Glutamatergic neuron (in vitro differentiated cells): ENCODE measurements around the gene KISS1. TPM values are rescaled to one million over a fixed set of nuclear protein-coding genes. Genes with fewer than 3 reads are reported as not detected.

Experiments used
- DNase-seq: peaks from one replicate; pipeline ENCODE4 v3.0.0; 2022
- H3K27ac Mint-ChIP-seq: one replicate; pipeline ENCODE4 v1.8.0; 2020; ENCODE audit warnings: mild to moderate bottlenecking, mixed read lengths, inconsistent platforms; ENCODE audit not compliant: unreplicated experiment
- H3K27me3 Mint-ChIP-seq: one replicate; pipeline ENCODE4 v1.8.0; 2020; ENCODE audit warnings: mild to moderate bottlenecking, moderate library complexity, mixed read lengths, inconsistent platforms; ENCODE audit not compliant: unreplicated experiment
- H3K36me3 Mint-ChIP-seq: one replicate; pipeline ENCODE4 v1.8.0; 2020; ENCODE audit warnings: mild to moderate bottlenecking, mixed read lengths, inconsistent platforms; ENCODE audit not compliant: unreplicated experiment
- H3K4me1 Mint-ChIP-seq: one replicate; pipeline ENCODE4 v1.8.0; 2020; ENCODE audit warnings: mild to moderate bottlenecking, low read depth, mixed read lengths, inconsistent platforms; ENCODE audit not compliant: unreplicated experiment
- H3K4me3 Mint-ChIP-seq: one replicate; pipeline ENCODE4 v1.8.0; 2020; ENCODE audit warnings: mild to moderate bottlenecking, mixed read lengths, inconsistent platforms; ENCODE audit not compliant: unreplicated experiment
- H3K9me3 Mint-ChIP-seq: one replicate; pipeline ENCODE4 v1.8.0; 2020; ENCODE audit warnings: mild to moderate bottlenecking, moderate library complexity, mixed read lengths, inconsistent platforms; ENCODE audit not compliant: unreplicated experiment
- total RNA-seq: library from RNA; stranded (reverse); fragmentation: NEBNext Ultra II Directional; extraction: Animal tissue kit (Norgen Biotek cat#: 25700); gene quantifications from one replicate; pipeline ENCODE4 v1.2.1, GENCODE V29; 2021; ENCODE audit not compliant: unreplicated experiment
- TF ChIP-seq, protein P1 (sequence below): fragments of 200-600 bp; sonication (generic); IDR thresholded peaks from one replicate; pipeline ENCODE4 v1.5.0; 2021; ENCODE audit not compliant: partially characterized antibody, unreplicated experiment

The KISS1 gene
- total RNA-seq, 1 donor from 2014 or later, result not detected

DNA sequence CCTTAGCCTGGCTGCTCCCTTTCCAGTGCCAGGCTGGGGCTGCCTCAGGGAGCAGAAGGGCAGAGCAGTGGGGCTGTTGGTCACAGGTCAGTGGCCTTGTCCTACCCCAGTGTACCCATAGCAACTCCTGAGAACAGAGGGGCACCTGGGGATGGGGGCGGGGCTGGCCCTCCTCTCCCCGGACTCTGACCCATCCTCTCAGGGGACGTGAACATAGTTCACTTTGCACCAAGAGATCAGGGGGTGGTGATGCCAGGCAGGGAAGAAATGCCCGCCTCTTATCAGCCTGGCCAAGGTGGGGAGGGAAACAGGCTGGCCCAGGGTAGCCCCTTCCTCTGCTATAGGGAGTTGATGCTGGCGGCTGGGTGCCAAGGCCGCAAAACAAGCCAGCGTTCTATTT, 49.3 kb downstream of the KISS1 start:
- Mint-ChIP-seq H3K27ac (no peak overlapping the region), H3K27me3 (peaks cover 19% of the 10 kb centered on the region), H3K36me3 (no peaks in the 10 kb centered on the region), H3K9me3 (peaks cover 1% of the 10 kb centered on the region), H3K4me1 (no peaks in the 10 kb centered on the region), H3K4me3 (no peak overlapping the region)
- no peak for DNase-seq
- TF ChIP-seq, protein P1, sequence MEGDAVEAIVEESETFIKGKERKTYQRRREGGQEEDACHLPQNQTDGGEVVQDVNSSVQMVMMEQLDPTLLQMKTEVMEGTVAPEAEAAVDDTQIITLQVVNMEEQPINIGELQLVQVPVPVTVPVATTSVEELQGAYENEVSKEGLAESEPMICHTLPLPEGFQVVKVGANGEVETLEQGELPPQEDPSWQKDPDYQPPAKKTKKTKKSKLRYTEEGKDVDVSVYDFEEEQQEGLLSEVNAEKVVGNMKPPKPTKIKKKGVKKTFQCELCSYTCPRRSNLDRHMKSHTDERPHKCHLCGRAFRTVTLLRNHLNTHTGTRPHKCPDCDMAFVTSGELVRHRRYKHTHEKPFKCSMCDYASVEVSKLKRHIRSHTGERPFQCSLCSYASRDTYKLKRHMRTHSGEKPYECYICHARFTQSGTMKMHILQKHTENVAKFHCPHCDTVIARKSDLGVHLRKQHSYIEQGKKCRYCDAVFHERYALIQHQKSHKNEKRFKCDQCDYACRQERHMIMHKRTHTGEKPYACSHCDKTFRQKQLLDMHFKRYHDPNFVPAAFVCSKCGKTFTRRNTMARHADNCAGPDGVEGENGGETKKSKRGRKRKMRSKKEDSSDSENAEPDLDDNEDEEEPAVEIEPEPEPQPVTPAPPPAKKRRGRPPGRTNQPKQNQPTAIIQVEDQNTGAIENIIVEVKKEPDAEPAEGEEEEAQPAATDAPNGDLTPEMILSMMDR, result no peak

DNA sequence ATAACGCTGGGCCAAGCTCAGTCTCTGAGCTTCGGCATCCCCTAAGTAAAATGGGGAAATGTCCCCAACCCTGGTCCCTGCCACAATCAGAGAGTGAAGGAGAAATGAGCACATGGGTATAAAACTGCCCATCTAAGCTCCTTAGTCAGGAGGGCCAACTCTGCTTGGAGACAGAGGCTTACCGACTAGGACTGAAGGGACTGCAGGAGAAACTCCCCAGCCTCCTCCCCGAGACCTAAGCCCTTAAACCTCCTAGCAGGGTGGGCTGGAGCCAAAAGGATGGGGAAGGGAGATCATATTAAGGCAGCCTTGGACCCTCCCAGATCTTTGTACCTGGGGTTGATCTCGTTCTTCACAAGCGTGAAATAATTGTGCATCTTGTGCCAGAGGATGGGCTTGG, 50.0 kb downstream of the KISS1 start:
- H3K27ac Mint-ChIP-seq, result no peak overlapping the region
- DNase-seq, result no peak
- no peaks in the 10 kb centered on the region for H3K36me3 Mint-ChIP-seq
- TF ChIP-seq, protein P1, result no peak
- peaks cover 1% of the 10 kb centered on the region for H3K9me3 Mint-ChIP-seq
- no peaks in the 10 kb centered on the region for H3K4me1 Mint-ChIP-seq
- H3K27me3 Mint-ChIP-seq, result peaks cover 19% of the 10 kb centered on the region
- no peak overlapping the region for H3K4me3 Mint-ChIP-seq

- DNase-seq, result no peak
- Mint-ChIP-seq H3K27me3 (peaks cover 14% of the 10 kb centered on the region), H3K4me3 (no peak overlapping the region), H3K36me3 (no peaks in the 10 kb centered on the region), H3K9me3 (peaks cover 1% of the 10 kb centered on the region), H3K27ac (no peak overlapping the region), H3K4me1 (no peaks in the 10 kb centered on the region)
- TF ChIP-seq, protein P1, result no peak
These were observed 51.2 kb downstream of the KISS1 start for GRCh38 chr1:204145033-204145504.

- H3K4me1 Mint-ChIP-seq, result no peaks in the 10 kb centered on the region
- peaks cover 8% of the 10 kb centered on the region for H3K27me3 Mint-ChIP-seq
- no peak overlapping the region for H3K27ac Mint-ChIP-seq
- TF ChIP-seq, protein P1, result no peak
- peaks cover 1% of the 10 kb centered on the region for H3K9me3 Mint-ChIP-seq
- no peak overlapping the region for H3K4me3 Mint-ChIP-seq
- no peaks in the 10 kb centered on the region for H3K36me3 Mint-ChIP-seq
- DNase-seq, result no peak
These were observed 52.8 kb downstream of the KISS1 start for GRCh38 chr1:204143276-204144041.
